ENCODE measurements around the gene SPACDR. TPM values are rescaled to one million over a fixed set of nuclear protein-coding genes. Genes with fewer than 3 reads are reported as not detected.
A peak's percentile ranks its signal among the peaks of the same experiment; 100 is the strongest.

The SPACDR gene
- total and polyA plus RNA-seq, 9 of the 15 experiments (the other 6 are each of a cell fraction or from before 2014, with no cell fraction given): 0.07 to 0.55 (median 0.14) TPM; not detected in 1

DNA sequence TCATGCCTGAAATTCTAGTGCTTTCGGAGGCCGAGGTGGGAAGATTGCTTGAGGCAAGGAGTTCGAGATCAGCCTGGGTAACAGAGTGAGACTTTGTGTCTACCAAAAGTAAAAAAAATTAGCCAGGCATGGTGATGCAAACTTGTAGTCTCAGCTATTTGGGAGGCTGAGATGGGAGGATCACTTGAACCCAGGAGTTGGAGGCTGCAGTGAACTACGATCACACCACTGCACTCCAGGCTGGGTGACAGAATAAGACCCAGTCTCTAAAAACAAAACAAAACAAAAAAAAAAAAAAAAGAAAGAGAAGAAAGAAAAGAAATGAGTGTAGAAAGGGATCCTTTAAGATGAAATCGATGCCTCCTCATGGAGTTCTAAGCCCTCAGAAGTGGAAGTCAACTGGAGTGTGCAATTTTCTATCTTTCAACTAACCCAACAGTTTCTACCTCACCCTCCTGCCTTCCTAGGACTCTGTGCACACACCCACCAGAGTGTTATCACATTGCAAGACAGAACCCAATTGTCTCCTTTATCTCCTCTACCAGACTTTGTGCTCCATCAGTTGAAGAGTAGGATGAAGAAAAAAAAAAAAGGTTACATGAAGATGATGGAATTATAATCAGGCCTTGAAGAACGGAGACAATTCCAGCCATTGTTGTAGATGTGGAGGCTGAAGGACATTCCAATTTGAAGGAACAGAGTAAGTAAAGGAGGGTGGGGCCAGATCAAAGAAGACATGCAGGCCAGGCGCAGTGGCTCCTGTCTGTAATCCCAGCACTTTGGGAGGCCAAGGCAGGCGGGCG is 46.6 kb upstream of the SPACDR start (continued):
- TF ChIP-seq, protein P1, sequence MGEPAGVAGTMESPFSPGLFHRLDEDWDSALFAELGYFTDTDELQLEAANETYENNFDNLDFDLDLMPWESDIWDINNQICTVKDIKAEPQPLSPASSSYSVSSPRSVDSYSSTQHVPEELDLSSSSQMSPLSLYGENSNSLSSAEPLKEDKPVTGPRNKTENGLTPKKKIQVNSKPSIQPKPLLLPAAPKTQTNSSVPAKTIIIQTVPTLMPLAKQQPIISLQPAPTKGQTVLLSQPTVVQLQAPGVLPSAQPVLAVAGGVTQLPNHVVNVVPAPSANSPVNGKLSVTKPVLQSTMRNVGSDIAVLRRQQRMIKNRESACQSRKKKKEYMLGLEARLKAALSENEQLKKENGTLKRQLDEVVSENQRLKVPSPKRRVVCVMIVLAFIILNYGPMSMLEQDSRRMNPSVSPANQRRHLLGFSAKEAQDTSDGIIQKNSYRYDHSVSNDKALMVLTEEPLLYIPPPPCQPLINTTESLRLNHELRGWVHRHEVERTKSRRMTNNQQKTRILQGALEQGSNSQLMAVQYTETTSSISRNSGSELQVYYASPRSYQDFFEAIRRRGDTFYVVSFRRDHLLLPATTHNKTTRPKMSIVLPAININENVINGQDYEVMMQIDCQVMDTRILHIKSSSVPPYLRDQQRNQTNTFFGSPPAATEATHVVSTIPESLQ (CRISPR knock-in tag; IDR thresholded peaks at IDR 0.05): no peak
- peak; percentile 47 for TF ChIP-seq HDAC3 (IDR thresholded peaks at IDR 0.05; ENCODE audit: borderline replicate concordance, partially characterized antibody)
- 0 out of 2 replicates have a peak, but pooled peaks have one; percentile 54 for TF ChIP-seq KLF13 (tag; IDR thresholded peaks at IDR 0.05; ENCODE audit: borderline replicate concordance, low read depth)
- peak; percentile 98 for TF ChIP-seq SMARCA4 (IDR thresholded peaks at IDR 0.05)
- TF ChIP-seq CREB1 (IDR thresholded peaks at IDR 0.05): peak; percentile 48; the same call in 1 of the 2 replicates
- TF ChIP-seq CREB1 (CRISPR knock-in tag; IDR thresholded peaks at IDR 0.05): no peak
- peak; percentile 95 for TF ChIP-seq TEAD4 (IDR thresholded peaks at IDR 0.05; ENCODE audit: low read length)
- no peak for TF ChIP-seq TEAD4 (CRISPR knock-in tag; IDR thresholded peaks at IDR 0.05; ENCODE audit: borderline replicate concordance)
- TF ChIP-seq JUND (IDR thresholded peaks at IDR 0.05; ENCODE audit: borderline replicate concordance, low read depth, low read length): peak; percentile 47; the same call in 1 of the 2 replicates
- TF ChIP-seq JUND (tag; IDR thresholded peaks at IDR 0.05; ENCODE audit: borderline replicate concordance, low read depth, low read length): peak; percentile 44; the same call in 2 of the 3 replicates
- TF ChIP-seq SRSF9 (IDR thresholded peaks at IDR 0.05; ENCODE audit: borderline replicate concordance, low read depth, low read length): no peak
- TF ChIP-seq MECOM (CRISPR knock-in tag; IDR thresholded peaks at IDR 0.05): peak; percentile 84
- TF ChIP-seq, protein P2, sequence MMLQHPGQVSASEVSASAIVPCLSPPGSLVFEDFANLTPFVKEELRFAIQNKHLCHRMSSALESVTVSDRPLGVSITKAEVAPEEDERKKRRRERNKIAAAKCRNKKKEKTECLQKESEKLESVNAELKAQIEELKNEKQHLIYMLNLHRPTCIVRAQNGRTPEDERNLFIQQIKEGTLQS (IDR thresholded peaks at IDR 0.05): no peak
- TF ChIP-seq, protein P2 (CRISPR knock-in tag; conservative IDR thresholded peaks at IDR 0.05): no peak
- TF ChIP-seq, protein P3, sequence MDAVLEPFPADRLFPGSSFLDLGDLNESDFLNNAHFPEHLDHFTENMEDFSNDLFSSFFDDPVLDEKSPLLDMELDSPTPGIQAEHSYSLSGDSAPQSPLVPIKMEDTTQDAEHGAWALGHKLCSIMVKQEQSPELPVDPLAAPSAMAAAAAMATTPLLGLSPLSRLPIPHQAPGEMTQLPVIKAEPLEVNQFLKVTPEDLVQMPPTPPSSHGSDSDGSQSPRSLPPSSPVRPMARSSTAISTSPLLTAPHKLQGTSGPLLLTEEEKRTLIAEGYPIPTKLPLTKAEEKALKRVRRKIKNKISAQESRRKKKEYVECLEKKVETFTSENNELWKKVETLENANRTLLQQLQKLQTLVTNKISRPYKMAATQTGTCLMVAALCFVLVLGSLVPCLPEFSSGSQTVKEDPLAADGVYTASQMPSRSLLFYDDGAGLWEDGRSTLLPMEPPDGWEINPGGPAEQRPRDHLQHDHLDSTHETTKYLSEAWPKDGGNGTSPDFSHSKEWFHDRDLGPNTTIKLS (IDR thresholded peaks at IDR 0.05; ENCODE audit: borderline replicate concordance, low read depth): no peak
- TF ChIP-seq ZBTB1 (CRISPR knock-in tag; IDR thresholded peaks at IDR 0.05; ENCODE audit: borderline replicate concordance, low read depth): no peak
- TF ChIP-seq MCM7 (IDR thresholded peaks at IDR 0.05): no peak
- no peak for TF ChIP-seq FOXA1 (IDR thresholded peaks at IDR 0.05; ENCODE audit: borderline replicate concordance)
- TF ChIP-seq, protein P4, sequence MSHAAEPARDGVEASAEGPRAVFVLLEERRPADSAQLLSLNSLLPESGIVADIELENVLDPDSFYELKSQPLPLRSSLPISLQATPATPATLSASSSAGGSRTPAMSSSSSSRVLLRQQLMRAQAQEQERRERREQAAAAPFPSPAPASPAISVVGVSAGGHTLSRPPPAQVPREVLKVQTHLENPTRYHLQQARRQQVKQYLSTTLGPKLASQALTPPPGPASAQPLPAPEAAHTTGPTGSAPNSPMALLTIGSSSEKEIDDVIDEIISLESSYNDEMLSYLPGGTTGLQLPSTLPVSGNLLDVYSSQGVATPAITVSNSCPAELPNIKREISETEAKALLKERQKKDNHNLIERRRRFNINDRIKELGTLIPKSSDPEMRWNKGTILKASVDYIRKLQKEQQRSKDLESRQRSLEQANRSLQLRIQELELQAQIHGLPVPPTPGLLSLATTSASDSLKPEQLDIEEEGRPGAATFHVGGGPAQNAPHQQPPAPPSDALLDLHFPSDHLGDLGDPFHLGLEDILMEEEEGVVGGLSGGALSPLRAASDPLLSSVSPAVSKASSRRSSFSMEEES (CRISPR knock-in tag; IDR thresholded peaks at IDR 0.05): no peak
- TF ChIP-seq, protein P5, sequence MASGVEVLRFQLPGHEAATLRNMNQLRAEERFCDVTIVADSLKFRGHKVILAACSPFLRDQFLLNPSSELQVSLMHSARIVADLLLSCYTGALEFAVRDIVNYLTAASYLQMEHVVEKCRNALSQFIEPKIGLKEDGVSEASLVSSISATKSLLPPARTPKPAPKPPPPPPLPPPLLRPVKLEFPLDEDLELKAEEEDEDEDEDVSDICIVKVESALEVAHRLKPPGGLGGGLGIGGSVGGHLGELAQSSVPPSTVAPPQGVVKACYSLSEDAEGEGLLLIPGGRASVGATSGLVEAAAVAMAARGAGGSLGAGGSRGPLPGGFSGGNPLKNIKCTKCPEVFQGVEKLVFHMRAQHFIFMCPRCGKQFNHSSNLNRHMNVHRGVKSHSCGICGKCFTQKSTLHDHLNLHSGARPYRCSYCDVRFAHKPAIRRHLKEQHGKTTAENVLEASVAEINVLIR (CRISPR knock-in tag; IDR thresholded peaks at IDR 0.05): no peak

All from K562 (cell line).